Activated CD4-positive, alpha-beta T cell treated with anti-CD3 and anti-CD28 coated beads for 4 hours (primary cell): Measurements from ENCODE around the gene PARD3B.

ENCODE experiments used
- DNase-seq, 2 donors: peaks; one replicate each; pipeline ENCODE4 v3.0.0-alpha.2; 2020

Gene PARD3B

DNA sequence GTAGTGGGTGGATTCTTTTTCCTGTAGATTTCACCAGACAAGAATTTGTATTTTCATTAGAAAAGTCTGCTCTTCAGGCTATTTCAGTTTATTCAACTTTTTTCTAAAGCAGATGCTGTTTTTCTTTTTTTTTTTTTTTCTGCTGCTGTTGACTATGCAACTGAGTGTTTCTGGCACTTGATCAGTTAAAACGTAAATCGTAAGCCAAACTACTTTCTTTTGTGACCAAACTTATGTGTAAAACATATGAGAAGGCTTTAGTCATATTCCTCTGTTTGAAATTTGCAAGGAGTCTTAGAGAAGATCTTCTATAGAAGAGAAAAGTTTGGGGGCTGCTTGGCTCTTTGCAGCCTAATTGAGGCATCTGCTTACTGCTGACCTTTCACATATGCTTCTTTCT is 170.1 kb downstream of the PARD3B start:
- DNase-seq = no peak

DNA sequence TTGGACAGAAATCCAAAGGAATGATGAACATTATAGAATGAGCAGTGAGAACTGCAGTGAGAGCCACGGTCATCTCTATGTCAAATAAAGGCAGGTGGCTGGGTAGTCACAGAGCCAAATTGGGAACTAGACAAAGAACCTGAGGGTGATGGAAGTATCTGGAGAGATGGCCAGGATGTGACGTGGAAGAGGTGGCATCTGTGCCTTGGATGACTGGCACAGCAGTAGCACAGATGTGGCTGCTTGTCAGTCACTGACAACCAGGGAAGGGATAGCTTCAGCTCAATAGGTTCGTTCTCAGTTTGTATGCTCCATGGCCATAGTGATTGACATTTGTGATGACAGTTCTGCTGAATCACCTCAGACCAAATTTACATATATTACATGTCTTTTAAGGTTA is 172.3 kb downstream of the PARD3B start:
- DNase-seq = no peak

DNA sequence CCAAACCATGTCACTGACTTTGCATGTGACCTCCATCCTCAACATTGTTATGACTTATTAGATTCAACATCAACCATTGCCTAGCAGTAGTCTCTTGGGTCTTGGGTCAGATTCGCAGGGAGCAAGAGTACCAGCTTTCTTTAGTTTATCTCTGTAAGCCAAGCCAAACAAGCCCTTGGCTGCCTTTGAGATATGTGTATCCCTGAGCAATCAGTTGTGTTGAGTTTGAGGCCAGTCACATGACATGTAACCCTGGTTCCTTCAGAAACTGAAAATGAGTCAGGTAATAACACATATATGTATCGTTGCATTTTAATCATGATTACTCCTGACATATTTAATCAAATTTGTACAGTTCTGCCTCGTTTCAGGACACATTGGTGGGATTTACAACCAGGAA is 173.3 kb downstream of the PARD3B start:
- no peak for DNase-seq

DNA sequence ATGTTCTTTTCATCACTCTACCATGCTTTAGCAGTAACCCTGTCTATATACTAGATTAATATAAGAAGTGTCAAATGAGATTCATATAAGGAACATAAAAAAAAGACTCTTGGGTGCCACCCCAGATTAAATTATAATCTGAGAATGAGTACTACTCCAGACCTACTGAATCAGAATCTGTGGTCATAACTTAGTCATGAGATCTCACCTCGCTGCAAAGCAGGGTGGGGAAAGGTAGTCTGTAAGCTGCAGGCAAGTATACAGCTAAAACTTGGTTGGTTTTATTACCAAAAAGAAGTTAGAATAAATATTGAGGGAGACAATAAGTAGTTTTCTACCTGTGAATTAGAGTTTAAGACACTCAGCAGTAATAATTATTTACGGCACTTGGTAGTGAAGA is 175.6 kb downstream of the PARD3B start:
- DNase-seq = no peak

DNA sequence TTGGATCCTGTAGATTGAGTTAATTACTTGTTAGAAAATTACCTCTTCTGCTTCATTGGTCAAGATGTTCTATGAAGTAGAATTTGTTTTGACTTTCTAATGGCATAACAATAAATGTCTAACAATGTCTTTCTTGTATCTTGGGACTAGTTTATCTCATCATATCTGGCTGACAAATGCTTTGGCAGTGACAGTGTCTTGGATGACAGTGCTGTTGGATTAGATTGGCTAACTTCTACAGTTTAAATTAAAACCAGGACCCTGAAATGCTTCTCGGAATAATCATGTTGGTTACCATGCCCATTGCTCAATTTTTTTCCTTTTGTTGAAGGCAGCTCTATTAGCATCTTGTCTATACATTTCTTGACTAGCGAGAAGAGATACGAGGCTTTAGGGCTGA is 176.9 kb downstream of the PARD3B start:
- DNase-seq = no peak

DNA sequence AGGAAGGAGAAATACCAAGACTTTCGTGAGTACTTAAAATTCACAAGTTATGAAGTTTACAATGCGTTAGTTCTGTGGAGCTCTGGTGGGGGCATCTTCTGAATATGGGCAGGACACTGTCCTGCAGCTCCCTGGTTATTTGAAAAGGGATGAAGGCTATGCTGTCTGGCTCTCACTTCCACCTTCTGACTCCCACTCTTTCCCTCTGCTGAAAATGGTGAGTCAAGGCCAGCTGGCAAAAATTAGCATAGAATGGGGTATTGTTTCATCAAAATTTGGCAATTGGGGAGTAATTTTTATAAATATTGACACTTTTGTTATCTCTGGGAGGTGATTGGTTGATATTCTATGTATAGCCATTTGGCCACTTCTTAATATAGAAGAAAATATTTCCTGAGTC is 177.4 kb downstream of the PARD3B start:
- DNase-seq = no peak

DNA sequence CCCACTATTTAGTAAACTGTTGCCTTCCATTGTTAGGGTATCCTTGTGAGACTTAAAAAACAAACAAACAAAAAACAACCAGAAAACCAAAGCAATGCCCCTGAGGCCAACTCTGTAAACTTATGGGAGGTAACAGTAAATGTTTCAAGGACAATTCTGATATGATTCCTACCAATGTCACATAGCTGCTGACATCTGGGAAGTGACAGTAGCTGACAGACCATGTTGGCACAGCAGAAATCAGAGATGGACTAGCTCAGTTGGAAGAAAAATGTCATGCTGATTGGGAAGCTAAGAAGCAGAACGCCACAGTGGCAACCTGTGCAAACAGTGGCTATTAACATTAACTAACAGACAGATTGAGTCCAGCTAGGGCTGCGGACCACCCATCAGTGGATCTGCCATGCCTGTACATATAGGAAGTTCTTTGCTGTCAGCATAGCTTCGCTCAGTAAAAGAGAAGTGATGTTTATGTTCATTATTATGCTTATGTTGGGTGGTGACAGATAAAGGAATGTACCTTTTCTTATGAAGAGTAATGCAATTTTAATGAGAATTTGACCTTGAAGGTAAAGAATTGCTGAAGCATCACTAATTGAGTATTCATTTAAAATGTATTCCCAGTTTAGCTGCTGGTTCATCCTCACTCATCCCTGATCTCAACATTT is 180.6 kb downstream of the PARD3B start:
- no peak for DNase-seq

DNA sequence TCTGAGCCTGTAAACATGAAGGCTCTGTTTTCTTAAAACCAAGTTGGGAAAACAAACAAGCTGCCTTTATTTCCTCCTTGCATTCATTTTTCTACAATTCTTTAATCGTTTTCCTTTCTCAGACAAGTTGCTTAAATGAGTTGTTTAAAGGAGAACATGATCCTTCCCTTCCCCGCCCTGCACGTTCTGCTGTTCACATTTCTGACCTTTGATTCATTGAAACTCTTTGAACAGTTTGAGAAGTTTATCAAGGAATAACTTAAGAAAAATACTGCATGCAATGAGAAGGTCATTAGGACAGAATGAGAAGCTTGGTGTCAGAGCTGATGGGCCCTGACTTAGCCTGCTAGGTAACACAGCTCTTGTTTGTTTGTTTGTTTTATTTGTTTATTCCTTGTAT is 181.6 kb downstream of the PARD3B start:
- DNase-seq = no peak

DNA sequence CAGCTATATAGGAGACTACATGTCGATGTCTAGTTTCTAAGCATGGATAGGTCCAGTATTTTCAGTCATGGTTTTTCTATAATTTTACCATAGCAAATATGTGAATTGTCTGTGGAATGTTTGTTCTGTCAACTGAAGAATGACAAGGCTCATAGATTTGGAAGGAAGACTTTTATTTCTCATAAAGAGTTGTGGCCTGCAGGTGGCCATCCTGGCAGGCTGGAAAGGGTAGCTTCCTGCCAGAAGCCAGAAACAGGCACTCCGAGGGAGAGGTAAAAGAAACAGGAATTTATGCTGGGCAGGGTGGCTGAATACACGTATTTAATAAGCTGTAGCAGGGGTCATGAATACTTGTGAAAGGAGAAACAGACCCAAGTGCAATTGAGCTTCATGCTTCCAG is 182.1 kb downstream of the PARD3B start:
- no peak for DNase-seq

DNA sequence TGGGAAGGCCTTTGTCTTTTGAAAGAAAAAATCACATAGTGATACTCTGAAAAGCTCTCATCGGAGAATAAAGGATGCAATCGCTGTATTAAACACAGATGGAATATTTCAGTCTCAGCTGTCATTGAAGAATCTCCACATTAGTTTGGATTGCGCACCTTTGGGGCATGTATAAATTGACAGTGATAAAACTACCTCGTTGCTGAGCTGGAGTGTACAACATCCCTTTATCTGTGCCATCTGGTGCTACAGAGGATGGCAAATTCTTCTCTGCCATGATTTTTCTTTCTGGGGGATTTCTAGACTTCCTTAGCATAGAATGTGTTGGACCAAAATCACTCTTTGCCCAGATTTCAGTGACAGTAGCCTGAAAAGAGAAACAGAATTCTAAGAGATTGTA is 185.3 kb downstream of the PARD3B start:
- DNase-seq = no peak

DNA sequence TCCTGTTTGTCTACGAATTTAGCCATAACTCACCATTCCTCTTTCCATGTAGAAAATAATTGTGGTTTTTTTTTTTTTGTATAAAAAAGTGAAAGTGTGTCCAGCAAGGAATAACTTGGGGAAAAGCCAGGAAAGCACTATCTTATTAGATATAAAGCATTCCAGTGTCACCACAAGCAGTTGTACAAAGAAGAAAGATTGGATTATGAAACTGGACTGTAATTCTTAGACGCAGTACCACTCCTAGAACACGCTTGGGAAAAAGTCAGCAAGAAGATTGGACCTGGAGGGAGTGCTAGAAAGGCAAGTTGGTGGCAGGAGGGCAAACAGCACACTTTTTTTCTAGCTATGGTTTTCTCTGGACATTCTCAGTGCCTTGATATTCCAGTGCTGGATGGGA is 186.7 kb downstream of the PARD3B start:
- no peak for DNase-seq

DNA sequence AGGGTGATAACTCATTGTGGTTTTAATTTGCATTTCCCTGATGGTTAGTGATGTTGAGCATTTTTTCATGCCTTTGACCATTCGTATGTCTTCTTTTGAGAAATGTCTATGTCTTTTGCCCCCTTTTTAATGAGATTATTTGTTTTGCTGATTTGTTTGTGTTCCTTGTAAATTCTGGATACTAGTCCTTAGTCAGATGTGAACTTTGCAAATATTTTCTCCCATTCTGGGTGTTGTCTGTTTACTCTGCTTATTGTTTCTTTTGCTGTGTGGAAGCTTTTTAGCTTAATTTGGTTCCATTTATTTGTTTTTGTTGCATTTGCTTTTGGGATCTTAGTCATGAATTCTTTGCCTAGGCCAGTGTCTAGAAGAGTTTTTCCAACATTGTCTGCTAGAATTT is 192.0 kb downstream of the PARD3B start:
- no peak for DNase-seq

DNA sequence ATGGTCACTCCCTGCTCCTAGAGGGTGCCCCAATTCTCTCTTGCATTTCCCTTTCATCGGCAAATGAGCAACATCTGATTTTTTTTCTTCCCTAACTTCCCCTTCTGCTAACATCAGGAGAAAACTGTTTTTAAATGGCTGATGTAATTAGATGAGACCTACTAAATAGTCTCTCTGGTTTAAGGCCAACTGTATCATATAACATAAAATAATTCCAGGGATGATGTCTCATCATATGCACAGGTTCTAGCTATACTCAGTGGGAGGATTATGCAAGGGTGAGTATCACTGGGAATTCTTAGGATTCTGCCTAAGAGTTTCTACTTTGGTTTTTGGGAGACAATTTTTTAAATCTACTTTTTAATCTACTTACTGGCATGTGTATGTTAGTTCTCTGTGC is 193.4 kb downstream of the PARD3B start:
- no peak for DNase-seq

DNA sequence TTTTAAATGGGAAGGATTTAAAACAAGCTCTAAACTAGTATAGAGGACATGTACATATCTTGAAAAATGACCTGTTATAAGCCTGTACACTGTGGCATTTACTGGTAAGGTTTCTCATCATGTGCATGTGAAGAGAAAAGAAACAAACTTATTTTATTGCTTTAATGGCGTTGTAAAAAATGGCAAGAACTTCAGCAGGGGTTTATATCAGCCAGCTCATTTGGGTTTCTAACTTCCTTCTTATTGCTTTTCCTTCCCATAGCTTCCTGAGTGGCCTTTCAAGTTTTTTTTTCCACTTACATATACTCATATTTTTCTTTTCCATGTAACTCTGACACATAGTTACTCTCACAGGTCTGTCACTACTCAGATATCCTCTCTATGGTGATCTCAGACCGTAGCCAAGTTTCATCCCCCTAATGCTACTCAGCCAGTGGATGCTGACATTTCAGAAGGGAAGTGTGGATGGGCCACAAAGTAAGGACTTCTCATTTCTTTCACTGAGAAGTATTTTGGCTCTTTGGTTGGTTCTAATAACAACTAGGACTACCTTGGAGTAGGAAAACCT is 198.2 kb downstream of the PARD3B start:
- DNase-seq = no peak

DNA sequence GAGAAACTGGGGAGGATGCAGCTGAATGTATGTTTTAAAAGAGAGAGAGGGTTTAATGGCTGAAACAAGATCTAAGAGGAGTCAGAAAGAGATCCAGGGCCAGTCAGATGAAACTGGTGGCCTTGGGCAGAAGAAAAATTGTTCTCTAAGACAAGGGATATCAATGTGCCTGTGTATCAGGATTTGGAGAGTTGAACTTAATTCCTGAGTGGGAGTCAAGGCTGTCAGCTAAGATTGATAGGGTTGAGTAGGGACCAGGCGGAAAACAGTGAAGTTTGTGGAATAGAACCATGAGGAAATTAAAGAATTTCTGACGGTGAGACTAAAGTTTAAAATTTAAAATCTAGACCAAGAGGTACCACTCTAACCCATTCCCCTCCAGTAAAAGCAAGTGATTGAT is 199.2 kb downstream of the PARD3B start:
- no peak for DNase-seq

DNA sequence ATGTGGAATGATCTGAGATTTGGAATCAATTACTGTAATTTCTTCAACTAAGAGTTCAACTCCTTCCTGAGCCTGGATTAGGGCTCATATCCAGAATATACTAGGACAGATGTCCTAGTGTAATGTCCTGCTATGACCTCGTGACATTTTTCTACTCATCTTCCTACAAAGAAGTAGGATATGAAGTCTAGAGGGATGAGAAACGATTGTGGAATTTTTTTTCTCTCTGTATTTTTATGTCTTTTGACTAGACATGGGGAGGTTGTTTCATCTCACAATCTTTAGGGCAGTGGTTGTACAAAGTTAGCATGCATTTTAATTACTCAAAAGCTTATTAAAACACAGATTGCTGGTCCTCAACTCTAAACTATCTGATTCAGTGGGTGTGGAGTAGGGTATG is 203.0 kb downstream of the PARD3B start:
- DNase-seq = no peak

DNA sequence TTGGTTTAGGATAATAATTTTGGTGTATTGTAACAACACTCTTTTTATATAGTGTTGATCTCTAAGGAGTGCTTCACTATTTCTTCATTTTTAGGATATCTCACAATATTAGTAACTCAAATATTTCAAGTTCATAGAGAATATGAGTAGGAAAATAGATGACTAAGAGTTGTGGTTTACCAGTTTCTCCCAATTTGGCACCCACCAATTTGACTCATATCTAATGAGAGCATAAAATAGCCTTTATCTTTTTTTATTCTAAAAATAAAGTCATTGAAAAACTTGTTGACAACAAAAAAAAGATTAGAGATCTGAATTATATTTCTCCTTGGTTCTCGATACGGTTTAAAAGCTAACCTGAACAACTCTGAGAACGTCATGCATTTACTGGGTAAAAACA is 204.0 kb downstream of the PARD3B start:
- DNase-seq = no peak

DNA sequence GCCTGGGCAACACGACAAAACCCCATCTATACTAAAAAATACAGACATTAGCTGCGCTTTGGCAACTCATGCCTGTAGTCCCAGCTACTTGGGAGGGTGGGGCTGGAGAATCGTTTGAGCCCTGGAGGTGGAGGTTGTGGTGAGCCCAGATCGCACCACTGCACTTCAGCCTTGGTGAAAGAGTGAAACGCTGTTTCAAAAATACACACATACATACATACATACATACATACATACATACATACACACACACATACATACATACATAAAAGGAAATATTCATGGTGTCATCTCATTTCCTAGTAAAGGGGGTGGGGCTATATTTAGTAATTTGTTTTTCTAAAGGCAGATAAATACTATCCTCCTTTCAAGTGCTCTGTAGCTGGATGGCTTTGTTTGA is 205.1 kb downstream of the PARD3B start:
- DNase-seq = no peak

DNA sequence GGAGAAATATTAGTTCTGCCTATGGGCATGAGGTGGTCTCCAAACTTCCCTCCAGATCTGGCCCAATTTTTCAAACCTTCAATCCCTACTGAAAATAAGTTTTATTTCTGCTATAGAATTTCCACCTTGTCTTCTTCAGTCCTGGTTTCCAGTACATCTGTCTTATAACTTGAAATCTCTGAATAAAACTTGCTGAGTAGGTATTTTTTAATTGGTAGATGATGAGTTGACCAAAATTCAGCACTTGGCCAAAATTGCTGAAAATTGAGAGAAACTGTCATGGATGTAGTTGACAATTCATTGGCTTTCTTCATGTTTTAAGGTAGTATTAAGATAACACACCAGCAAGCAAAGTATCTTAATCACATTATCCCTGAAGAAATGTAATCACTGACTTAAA is 206.2 kb downstream of the PARD3B start:
- DNase-seq = no peak

DNA sequence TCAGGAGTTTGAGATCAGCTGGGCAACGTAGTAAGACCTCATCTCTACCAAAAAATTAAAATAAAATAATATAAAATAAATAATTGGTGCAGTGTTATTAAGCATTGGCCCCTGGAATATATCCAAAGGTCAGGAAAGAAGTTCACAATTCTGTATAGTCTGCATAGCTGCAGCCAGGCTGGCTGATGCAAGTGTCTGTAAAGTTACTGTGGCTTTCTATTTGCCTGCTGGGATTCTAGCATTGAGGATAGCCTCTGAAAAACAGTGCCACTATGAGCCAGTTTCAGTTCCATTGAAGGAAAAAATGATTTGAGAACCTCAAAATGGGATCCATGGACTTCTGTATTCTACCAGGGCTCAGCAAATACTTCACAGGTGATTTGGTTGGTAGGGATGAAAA is 208.6 kb downstream of the PARD3B start:
- DNase-seq = no peak

DNA sequence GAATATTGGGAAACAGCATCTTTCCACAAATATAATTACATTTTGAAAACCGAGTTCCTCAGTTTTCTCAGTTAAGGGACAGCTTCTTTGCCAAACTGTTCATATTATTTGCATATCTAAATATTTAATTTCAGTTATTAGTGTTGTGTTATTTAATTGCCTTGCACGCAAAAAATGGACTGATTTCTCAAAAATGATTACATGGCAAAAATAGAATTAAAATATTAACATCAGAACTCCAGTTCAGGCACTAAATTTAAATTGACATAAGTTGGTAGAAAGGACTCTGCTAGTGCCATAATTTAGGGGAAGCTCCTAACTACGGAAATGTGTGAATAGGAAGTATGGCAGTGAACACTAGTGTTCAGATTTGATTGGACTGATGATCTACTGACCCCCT is 209.6 kb downstream of the PARD3B start:
- no peak for DNase-seq

DNA sequence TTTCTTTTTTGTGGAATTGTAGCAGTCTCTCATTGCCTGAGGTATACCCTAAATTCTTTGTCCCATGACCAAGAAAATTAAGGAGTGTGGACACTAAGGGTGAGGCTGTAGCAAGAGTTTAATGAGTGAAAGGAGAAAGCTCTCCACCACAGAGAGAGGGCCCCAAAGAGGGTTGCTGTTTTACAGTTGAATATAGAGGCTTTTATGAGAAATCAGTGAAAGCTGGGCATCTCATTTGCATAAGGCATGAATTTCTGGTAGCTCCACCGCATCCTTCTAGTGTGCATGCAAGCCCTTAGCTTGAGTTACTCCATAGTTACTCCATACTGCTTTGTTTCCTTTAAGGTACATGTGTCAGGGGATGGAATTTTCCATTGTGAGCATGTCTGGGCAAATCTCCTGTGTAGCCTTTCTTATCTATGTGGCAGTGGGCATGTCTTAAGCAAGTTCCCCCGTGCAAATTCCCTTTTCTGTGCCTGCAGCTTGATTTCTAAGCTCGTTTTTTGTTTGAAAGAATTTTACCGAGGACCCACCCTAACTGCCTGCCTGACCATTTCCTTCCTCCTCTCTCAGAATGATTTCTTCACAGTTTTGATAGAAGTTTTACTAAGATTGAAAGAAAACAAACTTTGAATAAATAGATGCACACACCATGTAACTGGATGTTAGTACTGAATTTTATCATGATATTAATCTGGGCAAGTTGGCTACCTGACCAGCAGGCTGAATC is 218.9 kb downstream of the PARD3B start:
- no peak for DNase-seq

DNA sequence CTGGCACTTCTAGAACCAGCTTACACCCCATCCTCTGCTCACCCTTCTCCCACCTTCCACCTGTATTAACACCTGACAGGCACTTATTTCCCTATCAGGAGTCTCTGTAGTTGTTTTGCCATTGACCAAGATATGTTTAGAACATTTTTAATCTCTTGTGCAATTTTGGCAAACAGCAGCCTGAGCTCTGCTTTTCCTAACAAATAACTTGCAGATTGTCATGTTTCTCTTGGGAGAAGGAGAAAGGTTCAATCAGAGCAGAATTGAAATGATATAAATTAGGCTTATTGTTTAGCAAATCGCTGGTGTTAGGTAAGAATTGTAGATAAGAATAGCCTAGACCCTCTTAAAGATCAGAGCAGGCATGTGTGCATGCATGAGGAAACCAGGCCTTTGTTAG is 225.5 kb downstream of the PARD3B start:
- no peak for DNase-seq

DNA sequence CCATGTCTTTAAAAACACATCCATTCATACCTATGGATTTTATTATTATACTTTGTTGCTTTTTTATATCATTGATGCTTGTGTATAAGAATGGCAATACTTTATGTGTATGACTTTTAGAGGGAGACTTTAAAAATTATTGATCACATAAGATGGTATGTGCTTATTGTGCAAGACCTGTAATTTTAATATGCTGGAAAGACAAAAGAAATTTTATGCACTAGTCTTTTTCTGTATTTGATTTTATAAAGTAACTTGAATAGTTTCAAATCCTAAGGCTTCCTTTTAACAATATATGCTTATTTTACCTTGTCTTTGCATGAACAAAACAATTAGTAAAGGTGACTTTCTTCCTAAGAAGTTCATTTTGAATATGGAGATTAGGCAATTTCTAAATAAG is 226.4 kb downstream of the PARD3B start:
- no peak for DNase-seq

DNA sequence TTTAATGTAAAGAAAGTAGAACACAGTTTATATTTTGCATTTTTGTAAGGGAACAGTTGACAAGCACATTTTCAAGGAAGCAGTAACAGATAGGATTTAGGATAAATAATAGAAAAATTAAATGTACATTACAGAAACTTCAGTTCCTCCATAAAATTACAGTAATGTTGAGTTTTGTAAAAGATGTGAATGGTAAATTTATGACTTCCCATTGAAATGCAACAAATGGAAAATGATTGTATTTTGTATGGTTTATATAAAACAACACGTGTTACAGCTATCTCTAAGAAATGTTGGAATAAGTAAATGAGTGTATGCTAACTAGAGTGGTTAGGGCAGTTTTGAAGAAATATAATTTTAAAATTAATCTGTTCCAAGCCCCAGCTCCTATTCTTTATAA is 227.3 kb downstream of the PARD3B start:
- DNase-seq = no peak
